BJ (cell line): ENCODE data around the gene ZNF423. TPM values are rescaled to one million over a fixed set of nuclear protein-coding genes. Genes with fewer than 3 reads are reported as not detected.

Experiments
- CTCF ChIA-PET: fragments of 350-600 bp; formaldehyde crosslinking; extraction: SDS; loops from one replicate; lab custom pipeline; 2021; ENCODE audit warnings: antibody characterized with exemption, inconsistent platforms; lab: Yijun Ruan, JAX
- POLR2A ChIA-PET: fragments of 300-600 bp; sonication (Branson Sonifier 250); formaldehyde crosslinking; extraction: SDS; loops from one replicate; lab custom pipeline; 2021; ENCODE audit warnings: antibody characterized with exemption; lab: Charles Lee
- DNase-seq: peaks from one replicate; pipeline ENCODE4 v3.0.0-alpha.2; 2011; ENCODE audit warnings: low read depth
- H3K27me3 ChIP-seq: 2 replicates; pipeline ENCODE4 v1.6.0; 2011; ENCODE audit warnings: low read length; ENCODE audit not compliant: control insufficient read depth, insufficient read depth
- H3K36me3 ChIP-seq: 2 replicates; pipeline ENCODE4 v1.5.1; 2011; ENCODE audit warnings: low read length; ENCODE audit not compliant: control insufficient read depth, insufficient read depth
- H3K4me3 ChIP-seq: 2 replicates; pipeline ENCODE4 v1.5.1; 2011; ENCODE audit warnings: low read depth, mild to moderate bottlenecking, control low read depth, low read length
- polyA plus RNA-seq: library from polyadenylated mRNA; depleted of rRNA; stranded (reverse); fragments of >200 nt; gene quantifications from 2 replicates; pipeline ENCODE4 v1.2.3, GENCODE V29; 2011
- TF ChIP-seq, protein P1 (sequence below): IDR thresholded peaks from 2 replicates; pipeline ENCODE4 v1.5.1; 2011; ENCODE audit warnings: low read depth, mild to moderate bottlenecking, control low read depth, inconsistent platforms, low read length, moderate library complexity; ENCODE audit not compliant: insufficient read depth

ZNF423 gene
- polyA plus RNA-seq, 1 experiment, result 0.22 TPM

DNA sequence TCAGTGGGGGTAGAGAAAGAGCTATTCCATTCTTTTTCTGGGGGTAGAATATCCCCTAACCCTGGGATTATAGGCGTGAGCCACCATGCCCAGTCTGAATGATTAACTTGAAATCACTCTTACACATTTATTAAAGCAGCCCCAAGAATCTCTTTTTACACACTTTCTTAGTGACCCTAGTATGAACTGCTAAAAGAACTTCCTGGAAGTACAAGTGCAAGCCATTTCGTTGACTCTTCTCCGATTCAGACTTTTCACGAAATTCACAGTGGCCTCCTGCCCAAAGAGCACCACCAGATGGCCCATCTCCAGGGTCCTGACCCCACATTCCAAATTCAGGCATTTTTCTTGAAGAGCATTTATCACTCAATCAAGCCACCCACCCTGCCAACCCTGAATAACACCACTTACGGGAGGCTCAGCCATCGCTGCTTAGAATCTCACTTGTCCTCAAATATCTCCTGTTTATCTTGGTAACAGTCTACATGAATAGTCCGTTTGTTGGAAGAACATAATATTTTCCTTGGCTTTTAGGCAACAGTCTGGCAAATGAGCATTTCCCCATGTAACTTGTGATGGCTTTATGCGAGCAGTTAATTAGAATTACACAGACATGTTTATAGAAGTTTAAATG lies 28.0 kb downstream of the ZNF423 start:
- Histone ChIP-seq H3K27me3 (no peaks in the 10 kb centered on the region; the same call in 1 of the 2 replicates), H3K36me3 (no peaks in the 10 kb centered on the region), H3K4me3 (no peak overlapping the region)
- POLR2A ChIA-PET, result no interaction called here
- TF ChIP-seq, protein P1, sequence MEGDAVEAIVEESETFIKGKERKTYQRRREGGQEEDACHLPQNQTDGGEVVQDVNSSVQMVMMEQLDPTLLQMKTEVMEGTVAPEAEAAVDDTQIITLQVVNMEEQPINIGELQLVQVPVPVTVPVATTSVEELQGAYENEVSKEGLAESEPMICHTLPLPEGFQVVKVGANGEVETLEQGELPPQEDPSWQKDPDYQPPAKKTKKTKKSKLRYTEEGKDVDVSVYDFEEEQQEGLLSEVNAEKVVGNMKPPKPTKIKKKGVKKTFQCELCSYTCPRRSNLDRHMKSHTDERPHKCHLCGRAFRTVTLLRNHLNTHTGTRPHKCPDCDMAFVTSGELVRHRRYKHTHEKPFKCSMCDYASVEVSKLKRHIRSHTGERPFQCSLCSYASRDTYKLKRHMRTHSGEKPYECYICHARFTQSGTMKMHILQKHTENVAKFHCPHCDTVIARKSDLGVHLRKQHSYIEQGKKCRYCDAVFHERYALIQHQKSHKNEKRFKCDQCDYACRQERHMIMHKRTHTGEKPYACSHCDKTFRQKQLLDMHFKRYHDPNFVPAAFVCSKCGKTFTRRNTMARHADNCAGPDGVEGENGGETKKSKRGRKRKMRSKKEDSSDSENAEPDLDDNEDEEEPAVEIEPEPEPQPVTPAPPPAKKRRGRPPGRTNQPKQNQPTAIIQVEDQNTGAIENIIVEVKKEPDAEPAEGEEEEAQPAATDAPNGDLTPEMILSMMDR, result no peak
- CTCF ChIA-PET, result no interaction called here
- DNase-seq, result no peak

DNA sequence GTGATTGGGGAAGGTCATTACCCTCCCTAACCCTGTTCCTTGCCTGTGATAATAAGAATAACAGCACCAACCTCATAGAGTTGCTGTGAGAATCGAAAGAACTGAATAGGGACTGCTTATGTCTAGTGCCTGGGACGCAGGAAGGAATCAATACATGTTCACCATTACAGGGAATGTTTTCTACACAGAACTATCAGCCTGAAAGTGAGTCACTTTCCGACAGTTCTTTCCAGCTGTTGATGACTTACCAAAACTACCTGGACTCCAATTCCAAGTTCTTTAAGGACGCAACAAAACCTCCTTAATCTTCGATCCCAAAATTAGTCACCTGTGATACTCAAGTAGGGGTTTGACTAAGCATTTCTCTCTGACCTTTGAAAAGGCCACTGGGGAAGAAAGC lies 29.4 kb downstream of the ZNF423 start:
- CTCF ChIA-PET, result no interaction called here
- DNase-seq, result no peak
- TF ChIP-seq, protein P1, result no peak
- Histone ChIP-seq H3K4me3 (no peak overlapping the region), H3K36me3 (no peaks in the 10 kb centered on the region), H3K27me3 (no peaks in the 10 kb centered on the region; the same call in 1 of the 2 replicates)
- POLR2A ChIA-PET, result no interaction called here

DNA sequence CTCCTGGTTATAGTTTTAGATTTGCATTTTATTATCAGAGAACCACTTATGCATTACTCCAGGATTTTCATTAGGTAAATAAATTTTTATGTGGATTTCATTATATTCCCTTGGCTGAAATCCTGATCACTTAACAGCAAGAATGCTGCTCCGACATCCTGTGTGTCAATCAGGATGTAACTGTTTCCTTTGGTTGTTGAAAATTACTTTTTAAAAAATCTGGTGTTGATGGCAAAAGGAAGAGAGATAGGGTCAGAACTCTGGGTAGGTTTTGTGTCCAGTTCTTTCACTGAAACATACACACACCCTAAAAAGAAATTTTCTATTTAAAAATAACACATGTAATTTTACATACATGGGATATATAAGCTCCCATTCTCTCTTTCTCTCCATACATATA lies 30.9 kb downstream of the ZNF423 start:
- H3K4me3 ChIP-seq, result no peak overlapping the region
- POLR2A ChIA-PET, result no interaction called here
- CTCF ChIA-PET, result interaction anchor here (0.6 kb wide), 1 partner anchor 771 kb away, joined by 3 read pairs; no protein-coding TSS in a partner anchor

DNA sequence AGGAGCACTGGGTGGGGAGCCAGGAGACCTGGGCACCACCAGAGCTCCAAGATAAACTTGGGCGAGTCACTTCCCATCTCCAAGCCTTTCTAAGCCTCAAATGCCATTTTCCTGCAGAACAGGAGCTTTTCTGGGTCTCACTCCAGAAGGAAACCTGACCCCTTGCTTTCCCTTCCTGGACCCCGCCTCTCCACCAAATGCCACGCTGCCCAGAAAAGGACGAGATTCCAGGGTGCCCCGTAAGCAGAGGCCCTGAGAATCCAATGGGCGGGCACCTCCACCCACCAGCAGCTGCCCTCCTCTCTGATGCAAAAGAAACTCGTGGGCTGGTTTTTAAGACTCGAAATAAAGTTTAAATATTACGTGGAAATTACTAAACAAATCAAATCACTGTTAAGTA lies 31.3 kb downstream of the ZNF423 start:
- TF ChIP-seq, protein P1, result no peak
- Histone ChIP-seq H3K4me3 (no peak overlapping the region), H3K27me3 (no peaks in the 10 kb centered on the region; the same call in 1 of the 2 replicates), H3K36me3 (no peaks in the 10 kb centered on the region)
- ChIA-PET CTCF (interaction anchor here (0.6 kb wide), 1 partner anchor 772 kb away, joined by 3 read pairs; no protein-coding TSS in a partner anchor), POLR2A (no interaction called here)
- no peak for DNase-seq

More for the DNA sequence above, 30.9 kb downstream of the ZNF423 start:
- TF ChIP-seq, protein P1, result no peak
- Histone ChIP-seq H3K36me3 (no peaks in the 10 kb centered on the region), H3K27me3 (no peaks in the 10 kb centered on the region; the same call in 1 of the 2 replicates)
- DNase-seq, result no peak

DNA sequence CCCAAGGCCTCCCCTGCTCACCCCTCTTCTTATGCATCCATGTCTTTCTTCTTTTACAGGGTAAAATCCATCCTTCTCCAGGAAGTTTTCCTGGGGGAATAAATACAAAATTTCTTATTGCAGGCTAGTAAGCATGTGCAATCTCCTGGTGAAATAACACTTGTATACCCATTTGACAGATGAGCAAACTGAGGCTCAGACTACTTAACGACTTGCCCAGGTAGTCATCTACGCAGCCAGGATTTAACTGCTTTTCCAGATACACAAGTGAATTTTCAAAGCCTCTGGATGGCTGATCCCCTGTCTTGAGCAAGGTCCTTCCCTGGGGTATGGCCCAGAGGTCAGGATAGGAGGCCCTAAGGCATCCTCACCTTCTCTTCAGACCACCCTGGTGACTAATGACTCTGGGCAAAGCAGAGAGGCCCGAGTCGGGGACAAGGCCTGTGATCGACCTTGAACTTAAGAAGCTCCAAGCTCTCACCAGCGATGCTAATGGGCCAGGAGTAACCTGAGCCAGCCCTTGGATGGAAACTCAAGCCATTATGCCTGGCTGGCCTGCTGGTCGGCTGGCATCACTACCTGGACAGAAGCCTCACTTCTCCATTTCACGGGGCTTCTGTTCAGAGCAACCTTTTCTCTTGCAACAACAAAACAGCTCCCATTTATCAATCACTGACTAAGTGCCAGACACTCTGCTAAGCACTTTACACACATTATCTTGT lies 33.1 kb downstream of the ZNF423 start:
- DNase-seq, result no peak
- H3K27me3 ChIP-seq, result no peaks in the 10 kb centered on the region; the same call in 1 of the 2 replicates
- H3K4me3 ChIP-seq, result no peak overlapping the region
- ChIA-PET CTCF (no interaction called here), POLR2A (no interaction called here)
- no peaks in the 10 kb centered on the region for H3K36me3 ChIP-seq
- TF ChIP-seq, protein P1, result no peak
